Neutrophil (primary cell): ENCODE results near the gene LARGE1.

Experiments
- H3K27ac ChIP-seq: fragments of 200-600 bp; sonication (generic); 2 replicates; pipeline ENCODE4 v1.5.1; 2016; ENCODE audit warnings: mild to moderate bottlenecking, moderate library complexity
- H3K27me3 ChIP-seq: fragments of 200-600 bp; sonication (generic); 2 replicates; pipeline ENCODE4 v1.6.0; 2016; ENCODE audit warnings: mild to moderate bottlenecking
- H3K36me3 ChIP-seq: fragments of 200-600 bp; sonication (generic); 2 replicates; pipeline ENCODE4 v1.5.1; 2017
- H3K4me1 ChIP-seq, 2 experiments: fragments of 200-600 bp in 1 of 2; sonication (generic) in 1 of 2; 1 replicate in 1 of 2; 2 replicates in 1 of 2; pipeline versions ENCODE4 v1.5.1 to v1.6.1; 2013 to 2016; ENCODE audit warnings: low read depth in 1 of 2, low read length in 1 of 2, mild to moderate bottlenecking in 1 of 2, moderate library complexity in 1 of 2; ENCODE audit not compliant: control insufficient read depth in 1 of 2, insufficient read depth in 1 of 2
- H3K4me3 ChIP-seq, 2 experiments: fragments of 200-600 bp in 1 of 2; sonication (generic) in 1 of 2; 1 replicate in 1 of 2; 2 replicates in 1 of 2; pipeline ENCODE4 v1.5.1; 2013 to 2016; ENCODE audit warnings: low read depth in 1 of 2, low read length in 1 of 2, mild to moderate bottlenecking in 1 of 2, moderate library complexity in 1 of 2
- H3K9me3 ChIP-seq: fragments of 200-600 bp; sonication (generic); 2 replicates; pipeline ENCODE4 v1.5.1; 2016
- TF ChIP-seq, protein P1 (sequence below): fragments of 200-600 bp; sonication (generic); IDR thresholded peaks from 2 replicates; pipeline ENCODE4 v1.5.1; 2016; ENCODE audit warnings: antibody characterized with exemption

Gene LARGE1

DNA sequence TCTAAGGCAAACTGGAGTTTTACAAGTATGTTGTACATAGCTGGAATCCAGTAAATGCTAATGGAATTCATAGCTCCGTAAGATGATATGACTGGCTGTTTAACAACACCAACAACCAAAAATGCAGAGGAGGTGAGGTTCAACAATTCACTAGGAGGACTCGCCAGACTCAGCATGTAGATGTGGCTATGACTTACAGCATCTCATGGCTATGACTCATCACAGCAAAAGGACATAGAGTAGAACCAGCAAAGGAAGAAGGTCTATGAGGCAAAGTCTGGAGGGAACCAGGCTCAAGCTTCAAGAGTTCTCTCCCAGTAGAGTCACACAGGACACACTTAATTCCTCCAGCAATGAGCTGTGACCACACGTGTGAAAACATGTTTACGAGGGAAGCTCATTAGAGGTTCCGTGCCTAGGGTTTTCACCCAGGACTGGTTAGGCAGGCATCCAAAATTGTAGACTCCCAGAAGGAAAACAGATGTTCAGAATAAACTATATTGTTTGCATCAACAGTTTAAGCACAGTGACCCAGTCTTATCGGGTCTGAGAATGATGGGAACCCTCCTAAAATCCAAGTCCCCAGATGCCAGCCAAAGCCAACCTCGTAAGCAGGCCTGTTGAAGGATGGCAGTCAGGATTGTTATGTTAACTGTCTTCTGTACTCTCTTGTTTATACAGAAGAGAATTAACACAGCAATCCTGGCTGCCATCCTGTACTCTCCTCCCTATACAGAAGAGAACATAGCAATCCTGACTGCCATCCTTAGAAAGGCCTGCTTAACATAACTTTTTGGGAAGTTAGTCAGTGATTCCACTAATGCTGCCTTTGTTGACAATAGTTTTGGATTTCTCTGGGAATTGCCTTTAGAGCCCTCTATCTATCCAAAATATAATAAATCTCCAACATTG is 116.6 kb downstream of the LARGE1 start:
- H3K9me3 ChIP-seq: no peaks in the 10 kb centered on the region
- TF ChIP-seq, protein P1, sequence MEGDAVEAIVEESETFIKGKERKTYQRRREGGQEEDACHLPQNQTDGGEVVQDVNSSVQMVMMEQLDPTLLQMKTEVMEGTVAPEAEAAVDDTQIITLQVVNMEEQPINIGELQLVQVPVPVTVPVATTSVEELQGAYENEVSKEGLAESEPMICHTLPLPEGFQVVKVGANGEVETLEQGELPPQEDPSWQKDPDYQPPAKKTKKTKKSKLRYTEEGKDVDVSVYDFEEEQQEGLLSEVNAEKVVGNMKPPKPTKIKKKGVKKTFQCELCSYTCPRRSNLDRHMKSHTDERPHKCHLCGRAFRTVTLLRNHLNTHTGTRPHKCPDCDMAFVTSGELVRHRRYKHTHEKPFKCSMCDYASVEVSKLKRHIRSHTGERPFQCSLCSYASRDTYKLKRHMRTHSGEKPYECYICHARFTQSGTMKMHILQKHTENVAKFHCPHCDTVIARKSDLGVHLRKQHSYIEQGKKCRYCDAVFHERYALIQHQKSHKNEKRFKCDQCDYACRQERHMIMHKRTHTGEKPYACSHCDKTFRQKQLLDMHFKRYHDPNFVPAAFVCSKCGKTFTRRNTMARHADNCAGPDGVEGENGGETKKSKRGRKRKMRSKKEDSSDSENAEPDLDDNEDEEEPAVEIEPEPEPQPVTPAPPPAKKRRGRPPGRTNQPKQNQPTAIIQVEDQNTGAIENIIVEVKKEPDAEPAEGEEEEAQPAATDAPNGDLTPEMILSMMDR: no peak

DNA sequence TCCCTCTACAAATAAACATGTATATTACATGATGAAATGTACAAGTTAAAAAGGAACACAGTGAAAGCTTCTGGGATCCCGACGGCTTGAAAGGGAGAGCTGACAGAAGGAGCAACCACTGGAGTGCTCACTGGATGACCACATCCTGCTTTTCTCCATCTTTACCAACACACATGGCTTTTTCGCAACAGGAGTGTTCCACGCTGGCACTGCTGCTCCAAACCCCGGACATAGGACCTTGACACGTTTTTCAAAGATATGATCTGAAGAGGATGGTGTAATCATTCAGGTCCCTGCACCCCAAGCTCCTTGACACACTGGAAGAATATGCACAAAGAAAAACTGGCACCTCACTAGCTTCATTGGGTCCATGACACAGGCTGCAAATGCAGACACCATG is 121.9 kb downstream of the LARGE1 start:
- Histone ChIP-seq H3K4me1 (no peaks in the 10 kb centered on the region), H3K4me3 (no peak overlapping the region), H3K9me3 (no peaks in the 10 kb centered on the region), H3K27ac (no peak overlapping the region), H3K27me3 (no peaks in the 10 kb centered on the region), H3K36me3 (no peaks in the 10 kb centered on the region)
- TF ChIP-seq, protein P1: no peak

More for the DNA sequence above, 116.6 kb downstream of the LARGE1 start:
- no peak overlapping the region for H3K27ac ChIP-seq
- H3K4me1 ChIP-seq: no peaks in the 10 kb centered on the region
- H3K36me3 ChIP-seq: no peaks in the 10 kb centered on the region
- H3K27me3 ChIP-seq: no peaks in the 10 kb centered on the region
- no peak overlapping the region for H3K4me3 ChIP-seq

DNA sequence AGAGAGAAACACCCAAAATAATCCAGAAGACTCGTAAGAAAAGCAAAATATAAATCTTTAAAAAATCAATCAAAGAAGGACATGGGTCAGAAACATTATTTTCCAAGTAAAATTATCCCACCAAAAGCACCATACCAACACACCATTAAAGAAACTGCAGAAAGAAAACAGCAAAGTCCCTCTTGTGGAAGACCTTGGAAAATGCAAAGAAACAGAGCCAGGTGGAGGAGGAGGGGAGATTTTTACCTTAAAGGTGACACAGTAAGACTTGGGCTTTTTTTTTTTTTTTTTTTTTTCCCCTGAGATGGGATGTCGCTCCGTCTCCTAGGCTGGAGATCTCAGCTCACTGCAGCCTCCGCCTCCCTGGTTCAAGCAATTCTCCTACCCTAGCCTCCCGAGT is 123.8 kb downstream of the LARGE1 start:
- Histone ChIP-seq H3K4me3 (no peak overlapping the region), H3K9me3 (no peaks in the 10 kb centered on the region), H3K27me3 (no peaks in the 10 kb centered on the region), H3K36me3 (no peaks in the 10 kb centered on the region), H3K27ac (no peak overlapping the region), H3K4me1 (no peaks in the 10 kb centered on the region)
- TF ChIP-seq, protein P1: no peak

DNA sequence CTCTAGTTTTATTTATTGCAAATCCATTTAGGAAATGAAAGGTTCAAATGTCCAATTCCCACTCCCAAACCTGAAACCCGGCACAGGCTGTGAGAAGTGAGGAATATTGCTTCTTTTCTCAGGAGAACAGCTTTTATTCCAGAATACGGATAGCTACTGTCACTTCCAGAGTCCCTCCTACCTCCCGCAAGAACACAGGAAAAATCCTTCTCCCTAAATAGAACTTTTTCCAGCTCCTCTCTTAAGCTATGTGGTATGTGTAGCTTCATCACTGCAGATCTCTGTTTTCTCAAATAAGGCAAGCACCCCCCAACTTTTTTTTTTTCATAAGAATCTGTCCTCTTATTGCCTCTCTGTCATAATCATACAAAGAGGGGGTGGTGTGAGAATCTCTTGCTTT is 126.8 kb downstream of the LARGE1 start:
- Histone ChIP-seq H3K9me3 (no peaks in the 10 kb centered on the region), H3K4me3 (no peak overlapping the region)
- TF ChIP-seq, protein P1: no peak

DNA sequence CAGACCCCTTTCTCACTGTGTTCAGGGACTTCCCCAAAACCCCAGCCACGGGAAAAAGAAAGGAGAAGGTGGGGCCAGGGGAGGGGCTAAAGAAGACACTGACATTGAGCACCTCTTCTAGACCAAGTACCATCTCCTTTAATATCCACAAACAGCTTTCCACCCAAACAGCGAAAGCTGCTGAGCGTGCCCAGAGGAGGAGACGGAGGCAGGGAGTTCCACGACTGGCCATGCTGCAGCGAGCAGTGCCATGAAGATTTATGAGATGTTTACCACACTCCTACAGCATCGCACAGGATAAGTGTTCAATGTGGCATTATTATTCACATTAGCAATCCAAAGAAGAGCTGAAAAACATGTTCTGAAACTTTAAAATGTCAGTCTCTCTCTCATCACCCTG is 127.4 kb downstream of the LARGE1 start:
- H3K27me3 ChIP-seq: no peaks in the 10 kb centered on the region
- TF ChIP-seq, protein P1: no peak
- no peak overlapping the region for H3K27ac ChIP-seq
- H3K4me3 ChIP-seq: no peak overlapping the region
- H3K36me3 ChIP-seq: no peaks in the 10 kb centered on the region
- no peaks in the 10 kb centered on the region for H3K9me3 ChIP-seq
- no peaks in the 10 kb centered on the region for H3K4me1 ChIP-seq

More for the DNA sequence above, 126.8 kb downstream of the LARGE1 start:
- Histone ChIP-seq H3K4me1 (no peaks in the 10 kb centered on the region), H3K27ac (no peak overlapping the region), H3K27me3 (no peaks in the 10 kb centered on the region), H3K36me3 (no peaks in the 10 kb centered on the region)
